ENCODE measurements around the gene TSSK1B.
"Not testable (repeated sequence)": the region's sequence is repeated elsewhere in the genome, so short reads cannot be mapped to it uniquely, and the experiment has no call there.

The TSSK1B gene

DNA sequence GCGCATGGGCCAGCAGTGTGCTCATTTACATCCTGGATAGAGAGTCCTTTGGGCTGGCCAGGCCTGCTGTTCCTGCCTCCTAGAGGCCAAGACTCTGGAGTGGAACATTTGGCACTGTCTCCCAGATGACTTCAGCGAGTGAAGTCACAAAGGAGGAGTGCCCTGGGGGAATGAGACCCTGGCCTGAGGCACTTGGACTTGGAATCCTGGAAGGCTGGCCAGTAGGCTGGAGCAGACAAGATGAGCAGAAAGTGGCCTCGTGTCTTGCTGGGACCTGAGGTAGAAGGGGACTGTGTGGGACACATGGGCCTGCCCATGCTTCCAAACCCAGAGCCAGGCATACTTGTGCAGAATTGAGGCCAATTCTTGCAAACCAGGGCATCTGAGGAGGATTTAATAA lies at the start of gene TSSK1B:
Gene TSSK1B (minus strand): TSS at position 101 of the 400 bp plus-strand sequence. CDS start 150 bp downstream, outside the sequence.
- DNase-seq, result no peak

- DNase-seq, result no peak
Observed at GRCh38 chr5:113480243-113480642, 45.5 kb upstream of the TSSK1B start.

GRCh38 chr5:113478691-113479090 lies 43.9 kb upstream of the TSSK1B start:
- DNase-seq, result no peak

DNA sequence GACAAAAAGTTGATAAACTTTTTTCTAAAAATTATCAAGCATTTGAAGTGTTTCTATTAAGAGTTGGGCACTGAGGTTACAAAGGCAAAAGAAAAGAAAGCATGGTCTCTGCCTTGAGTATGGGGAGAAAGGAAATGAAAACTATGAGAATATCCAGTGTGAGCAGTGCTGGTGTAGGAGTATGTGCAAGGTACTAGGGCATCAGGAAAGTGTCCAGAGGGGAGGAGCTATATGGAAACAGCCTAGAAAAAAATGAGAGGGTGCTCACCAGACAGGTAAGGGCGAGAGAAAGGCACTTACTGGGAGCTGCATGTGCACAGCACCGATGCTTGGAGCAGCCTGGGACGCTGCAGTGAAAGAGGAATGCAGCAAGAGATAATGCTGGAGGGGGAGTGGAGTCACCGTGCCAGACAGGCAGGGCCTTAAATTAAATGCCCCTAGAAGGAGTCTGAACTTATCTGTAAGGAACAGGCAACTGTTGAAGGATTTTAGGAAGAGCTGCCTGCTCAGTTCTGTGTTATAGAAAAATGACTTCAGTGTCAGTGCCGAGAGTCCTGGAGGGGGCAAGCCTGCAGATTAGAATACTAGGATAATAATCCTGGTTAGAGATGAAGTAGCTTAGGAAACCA lies 39.4 kb upstream of the TSSK1B start:
- no peak for DNase-seq

- DNase-seq, result no peak
Observed at GRCh38 chr5:113463032-113463431, 28.2 kb upstream of the TSSK1B start.

- DNase-seq, result not testable (repeated sequence)
Observed at GRCh38 chr5:113457106-113457505, 22.3 kb upstream of the TSSK1B start.

DNA sequence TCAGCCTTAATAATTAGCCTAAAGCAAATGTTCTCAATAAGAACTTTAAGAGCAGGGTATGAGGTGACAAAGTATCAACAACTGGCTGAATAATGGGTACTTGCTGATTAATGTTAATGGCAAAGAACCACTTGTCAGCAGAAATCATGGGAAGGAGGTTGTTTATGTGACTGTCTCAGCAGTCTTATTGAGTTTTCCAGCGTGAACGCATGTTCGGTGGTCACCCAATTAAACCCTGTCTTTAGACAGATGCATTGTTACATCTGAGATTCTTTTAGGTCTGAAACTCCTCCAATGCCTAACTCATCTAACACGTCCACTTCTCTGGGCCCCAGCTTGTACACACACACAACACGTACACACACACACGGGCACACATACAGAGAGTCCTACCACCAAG lies 18.2 kb upstream of the TSSK1B start:
- no peak for DNase-seq

- no peak for DNase-seq
Observed at GRCh38 chr5:113451797-113452196, 17.0 kb upstream of the TSSK1B start.

- DNase-seq, result no peak
Observed at GRCh38 chr5:113450929-113451328, 16.1 kb upstream of the TSSK1B start.

- no peak for DNase-seq
Observed at GRCh38 chr5:113450462-113450861, 15.7 kb upstream of the TSSK1B start.

- no peak for DNase-seq
Observed at GRCh38 chr5:113448252-113448651, 13.5 kb upstream of the TSSK1B start.

- DNase-seq, result no peak
Observed at GRCh38 chr5:113447498-113448050, 12.8 kb upstream of the TSSK1B start.

DNA sequence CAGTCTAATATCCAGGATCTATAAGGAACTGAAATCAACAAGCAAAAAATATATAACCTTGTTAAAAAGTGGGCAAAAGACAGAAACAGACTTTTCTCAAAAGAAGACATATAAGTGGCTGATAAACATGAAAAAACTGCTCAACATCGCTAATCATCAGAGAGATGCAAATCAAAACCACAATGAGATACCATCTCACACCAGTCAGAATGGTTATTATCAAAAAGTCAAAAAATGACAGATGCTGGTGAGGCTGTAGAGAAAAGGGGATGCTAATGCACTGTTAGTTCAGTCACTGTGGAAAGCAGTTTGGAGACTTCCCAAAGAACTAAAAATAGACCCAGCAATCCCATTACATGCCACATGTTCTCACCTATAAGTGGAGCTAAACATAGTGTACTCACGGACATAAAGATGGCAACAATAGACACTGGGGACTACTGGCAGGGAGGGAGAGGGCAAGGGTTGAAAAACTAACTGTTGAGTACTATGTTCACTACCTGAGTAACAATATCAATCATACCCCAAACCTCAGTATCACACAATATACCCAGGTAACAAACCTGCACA lies 11.7 kb upstream of the TSSK1B start:
- DNase-seq, result no peak

DNA sequence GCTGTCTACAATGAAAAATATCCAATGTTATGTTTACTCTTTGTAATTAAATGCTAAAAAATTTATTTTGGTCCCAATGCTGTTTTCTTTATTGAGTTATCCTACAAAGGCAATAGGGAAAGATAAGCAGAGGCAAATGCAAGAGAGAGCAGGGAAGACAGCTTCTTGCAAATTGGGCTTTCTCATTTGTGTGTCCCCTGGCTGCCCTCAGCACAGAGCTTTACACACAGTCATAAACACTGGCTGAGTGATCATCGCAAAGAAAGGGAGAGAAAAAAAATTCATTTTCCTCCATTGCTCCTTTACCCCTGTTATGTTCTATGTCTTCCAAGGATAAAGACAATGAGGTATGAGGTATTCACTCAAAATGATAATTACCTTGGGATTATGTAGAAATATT lies 2.3 kb upstream of the TSSK1B start:
- no peak for DNase-seq

- DNase-seq, result no peak
Observed at GRCh38 chr5:113435575-113435974, 786 bp upstream of the TSSK1B start.

DNA sequence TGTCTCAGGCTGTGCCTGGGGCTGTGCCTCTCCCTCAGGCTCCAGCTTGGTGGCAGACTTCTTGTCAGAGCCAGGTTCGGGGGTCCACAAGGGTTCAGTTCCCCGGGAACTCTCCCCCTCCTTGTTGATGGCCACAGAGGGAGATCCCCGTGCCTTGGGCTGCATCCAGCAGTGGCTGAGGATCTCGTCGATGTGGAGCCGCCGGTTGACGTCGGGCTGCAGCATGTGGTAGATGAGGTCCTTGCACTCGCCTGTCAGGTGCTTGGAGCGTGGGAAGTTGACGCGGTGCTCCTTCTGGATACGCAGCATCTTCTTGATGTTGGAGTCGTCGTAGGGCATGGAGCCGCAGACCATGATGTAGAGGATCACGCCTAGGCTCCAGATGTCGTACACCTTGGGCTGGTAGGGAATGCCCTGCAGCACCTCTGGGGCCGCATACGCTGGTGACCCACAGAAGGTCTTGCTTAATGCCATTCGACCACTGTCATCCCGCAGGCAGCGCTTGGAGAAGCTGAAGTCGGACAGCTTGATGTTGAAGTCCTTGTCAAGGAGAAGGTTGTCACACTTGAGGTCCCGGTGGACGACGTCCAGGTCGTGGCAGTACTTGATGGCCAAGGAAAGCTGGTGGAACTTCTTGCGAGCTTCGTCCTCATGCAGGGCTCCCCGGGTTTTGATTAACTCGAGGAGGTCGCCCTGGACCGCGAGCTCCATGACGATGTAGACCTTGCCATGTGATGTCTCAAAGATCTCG lies 752 bp downstream of the TSSK1B start:
- DNase-seq, result no peak

DNA sequence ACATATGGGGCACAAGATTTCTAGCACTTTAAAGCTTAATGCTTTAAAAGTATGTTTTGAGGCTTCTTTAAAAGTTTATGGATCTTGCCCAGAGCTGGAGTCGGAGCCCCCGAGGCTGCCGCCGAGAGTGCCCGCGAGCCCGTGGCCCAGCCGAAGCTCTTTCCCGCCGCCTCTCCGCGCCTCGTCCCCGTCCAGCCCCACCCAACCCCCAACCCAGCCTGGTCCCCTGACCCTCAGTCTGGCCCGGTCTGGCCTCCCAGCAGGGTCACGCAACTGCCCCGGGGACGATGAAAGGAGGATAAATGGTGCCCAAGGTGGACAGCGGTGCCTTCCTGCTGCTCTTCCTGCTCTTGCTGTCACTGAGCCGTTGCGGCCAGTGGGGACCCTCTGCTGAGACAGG lies 1.7 kb downstream of the TSSK1B start:
- DNase-seq, result no peak

- DNase-seq, result no peak
Observed at GRCh38 chr5:113427871-113428574, 6.8 kb downstream of the TSSK1B start.

DNA sequence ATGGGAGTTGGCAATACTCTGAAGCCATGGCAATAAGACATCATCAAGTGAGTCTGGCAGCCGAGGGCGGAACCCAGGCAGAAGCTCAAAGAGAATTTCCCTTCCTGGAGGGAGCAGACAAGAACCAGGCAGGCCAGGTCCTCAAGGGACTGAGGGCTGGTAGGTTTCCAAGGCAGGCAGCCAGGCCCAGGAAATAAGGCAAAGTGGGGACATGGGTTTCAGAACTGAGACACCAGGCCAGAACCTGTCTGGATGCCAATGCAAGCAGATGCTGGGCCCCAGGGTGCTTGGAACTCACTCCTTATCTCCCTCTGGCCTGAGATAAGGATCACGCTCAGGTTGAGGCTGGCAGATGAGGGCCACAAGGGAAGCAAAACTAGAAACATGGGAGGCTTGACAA lies 8.9 kb downstream of the TSSK1B start:
- no peak for DNase-seq

GRCh38 chr5:113421693-113422092 lies 13.1 kb downstream of the TSSK1B start:
- no peak for DNase-seq

- DNase-seq, result no peak
Observed at GRCh38 chr5:113405530-113405929, 29.3 kb downstream of the TSSK1B start.

GRCh38 chr5:113404269-113404668 lies 30.5 kb downstream of the TSSK1B start:
- no peak for DNase-seq

GRCh38 chr5:113397986-113398385 lies 36.8 kb downstream of the TSSK1B start:
- DNase-seq, result not testable (repeated sequence)
